OCI-M1 (cell line): ENCODE measurements around the gene PPP6R3.

Experiments
- DNase-seq: peaks from one replicate; lab custom pipeline; 2025; lab: John Stamatoyannopoulos, UW

The PPP6R3 gene

GRCh38 chr11:68495872-68496271, 35.3 kb downstream of the PPP6R3 start:
- no peak for DNase-seq

GRCh38 chr11:68497761-68498160, 37.2 kb downstream of the PPP6R3 start:
- peak; percentile 64 for DNase-seq

- DNase-seq, result peak; percentile 65
Observed at GRCh38 chr11:68498321-68498720, 37.8 kb downstream of the PPP6R3 start.

GRCh38 chr11:68498903-68499883, 38.6 kb downstream of the PPP6R3 start:
- DNase-seq, result no peak

GRCh38 chr11:68500206-68500605, 39.7 kb downstream of the PPP6R3 start:
- DNase-seq, result no peak

- no peak for DNase-seq
Observed at GRCh38 chr11:68501813-68502212, 41.3 kb downstream of the PPP6R3 start.

GRCh38 chr11:68503251-68503687, 42.7 kb downstream of the PPP6R3 start:
- no peak for DNase-seq

GRCh38 chr11:68503792-68504191, 43.2 kb downstream of the PPP6R3 start:
- DNase-seq, result no peak

- DNase-seq, result peak; percentile 66
Observed at GRCh38 chr11:68504432-68505066, 44.0 kb downstream of the PPP6R3 start.

- DNase-seq, result no peak
Observed at GRCh38 chr11:68505596-68505995, 45.0 kb downstream of the PPP6R3 start.

GRCh38 chr11:68506908-68507307, 46.4 kb downstream of the PPP6R3 start:
- no peak for DNase-seq

- no peak for DNase-seq
Observed at GRCh38 chr11:68508425-68508824, 47.9 kb downstream of the PPP6R3 start.

GRCh38 chr11:68509066-68509465, 48.5 kb downstream of the PPP6R3 start:
- no peak for DNase-seq

- no peak for DNase-seq
Observed at GRCh38 chr11:68513930-68514487, 53.5 kb downstream of the PPP6R3 start.

- DNase-seq, result no peak
Observed at GRCh38 chr11:68517121-68517741, 56.7 kb downstream of the PPP6R3 start.

GRCh38 chr11:68518191-68518590, 57.6 kb downstream of the PPP6R3 start:
- DNase-seq, result no peak

- no peak for DNase-seq
Observed at GRCh38 chr11:68521969-68522652, 61.6 kb downstream of the PPP6R3 start.

GRCh38 chr11:68523033-68523432, 62.5 kb downstream of the PPP6R3 start:
- no peak for DNase-seq

GRCh38 chr11:68523743-68524142, 63.2 kb downstream of the PPP6R3 start:
- no peak for DNase-seq

GRCh38 chr11:68524213-68524612, 63.7 kb downstream of the PPP6R3 start:
- DNase-seq, result no peak

- DNase-seq, result no peak
Observed at GRCh38 chr11:68524681-68525080, 64.1 kb downstream of the PPP6R3 start.

- DNase-seq, result no peak
Observed at GRCh38 chr11:68525336-68525735, 64.8 kb downstream of the PPP6R3 start.
